ENCODE data around the gene ACOXL.

ACOXL gene

DNA sequence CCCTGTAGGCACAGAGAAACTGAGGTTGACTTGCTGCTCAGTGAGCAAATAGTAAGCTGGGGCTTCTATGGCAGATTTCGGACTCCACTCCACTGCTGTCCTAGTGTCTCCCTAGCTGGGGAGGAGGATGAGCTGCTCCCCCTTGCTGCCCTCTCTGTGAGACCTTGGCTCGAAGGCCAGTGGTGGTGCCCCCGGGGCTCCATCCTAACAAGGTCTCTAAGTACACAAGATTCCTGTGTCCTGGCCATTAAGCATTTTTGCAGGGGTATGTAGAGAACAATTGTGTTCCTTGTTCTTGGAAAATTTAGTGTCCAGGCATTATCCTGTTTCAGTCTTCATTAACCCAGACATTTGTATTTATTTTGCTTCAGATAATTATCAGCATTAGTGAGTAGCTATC is 367.0 kb downstream of the ACOXL start:
- no peak for DNase-seq (ENCODE audit: extremely low read depth in 1 of 2, low read depth in 1 of 2)

- DNase-seq (ENCODE audit: extremely low read depth in 1 of 2, low read depth in 1 of 2) = no peak
Measured at GRCh38 chr2:111100087-111100764, 367.9 kb downstream of the ACOXL start.

DNA sequence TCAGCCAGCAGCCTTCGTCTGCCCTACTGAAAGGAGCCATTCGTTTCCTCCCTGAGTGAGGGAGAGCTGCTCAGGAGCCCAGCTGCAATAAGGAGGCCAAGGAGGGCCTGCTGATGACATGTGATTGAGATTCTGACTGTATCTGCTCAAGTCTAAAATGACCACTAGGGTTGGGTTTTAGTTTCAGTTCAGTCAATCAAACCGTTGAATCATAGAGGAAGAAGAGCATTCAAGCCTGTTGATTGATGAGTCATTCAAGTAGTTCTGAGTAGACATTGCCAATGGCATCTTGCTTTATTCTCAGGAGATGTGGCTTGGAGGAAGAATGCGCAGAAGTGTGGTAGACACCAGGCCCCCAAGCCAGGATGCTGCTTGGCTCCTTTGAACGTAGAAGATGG is 368.4 kb downstream of the ACOXL start:
- no peak for DNase-seq (ENCODE audit: extremely low read depth in 1 of 2, low read depth in 1 of 2)

GRCh38 chr2:111101592-111101991 is 369.2 kb downstream of the ACOXL start:
- DNase-seq (ENCODE audit: extremely low read depth in 1 of 2, low read depth in 1 of 2) = no peak

DNA sequence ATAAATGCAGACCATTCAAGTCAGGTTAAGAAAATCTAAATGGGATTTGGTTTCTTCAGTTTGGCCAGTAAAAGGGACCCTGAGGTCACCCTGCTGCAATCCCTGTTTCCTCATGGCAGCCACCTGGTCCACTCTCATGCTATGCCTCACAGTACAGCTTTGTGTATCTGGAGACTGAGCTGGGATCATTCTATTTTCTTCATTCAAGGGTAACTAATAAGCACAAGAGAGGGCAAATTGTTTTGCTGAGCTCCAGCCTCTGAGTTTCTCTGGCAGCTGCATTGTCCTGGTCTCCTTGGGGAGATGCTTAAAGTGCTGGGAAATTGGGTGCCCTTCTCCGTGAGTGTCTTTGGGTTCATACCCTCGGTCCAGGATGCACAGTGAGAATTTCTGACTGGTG is 369.8 kb downstream of the ACOXL start:
- DNase-seq (ENCODE audit: extremely low read depth in 1 of 2, low read depth in 1 of 2) = no peak

GRCh38 chr2:111105926-111106325 is 373.6 kb downstream of the ACOXL start:
- DNase-seq (ENCODE audit: extremely low read depth in 1 of 2, low read depth in 1 of 2) = no peak

DNA sequence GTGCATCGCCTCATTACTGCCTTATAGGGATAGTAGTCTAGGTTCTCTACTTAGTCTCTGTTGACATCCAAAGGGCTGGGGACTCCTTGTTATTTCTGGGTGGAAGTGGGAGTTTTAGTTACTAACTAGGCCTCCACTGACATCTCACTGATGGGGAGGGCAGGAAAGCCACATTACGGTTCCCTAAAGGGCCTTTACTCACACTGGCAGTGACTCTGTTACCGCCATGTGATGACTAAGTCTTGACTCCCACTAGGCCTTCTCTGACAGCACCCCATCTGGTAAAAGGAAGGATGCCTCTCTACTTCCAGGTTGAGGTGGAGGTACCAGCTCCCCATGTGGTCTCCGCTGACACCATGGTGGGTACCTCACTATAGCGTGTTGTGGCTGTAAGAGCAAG is 374.3 kb downstream of the ACOXL start:
- DNase-seq (ENCODE audit: extremely low read depth in 1 of 2, low read depth in 1 of 2) = no peak

GRCh38 chr2:111108745-111109271 is 376.4 kb downstream of the ACOXL start:
- no peak for DNase-seq (ENCODE audit: extremely low read depth in 1 of 2, low read depth in 1 of 2)

GRCh38 chr2:111111101-111111755 is 378.9 kb downstream of the ACOXL start:
- no peak for DNase-seq (ENCODE audit: extremely low read depth in 1 of 2, low read depth in 1 of 2)

- no peak for DNase-seq (ENCODE audit: extremely low read depth in 1 of 2, low read depth in 1 of 2)
Measured at GRCh38 chr2:111113838-111114237, 381.5 kb downstream of the ACOXL start.

DNA sequence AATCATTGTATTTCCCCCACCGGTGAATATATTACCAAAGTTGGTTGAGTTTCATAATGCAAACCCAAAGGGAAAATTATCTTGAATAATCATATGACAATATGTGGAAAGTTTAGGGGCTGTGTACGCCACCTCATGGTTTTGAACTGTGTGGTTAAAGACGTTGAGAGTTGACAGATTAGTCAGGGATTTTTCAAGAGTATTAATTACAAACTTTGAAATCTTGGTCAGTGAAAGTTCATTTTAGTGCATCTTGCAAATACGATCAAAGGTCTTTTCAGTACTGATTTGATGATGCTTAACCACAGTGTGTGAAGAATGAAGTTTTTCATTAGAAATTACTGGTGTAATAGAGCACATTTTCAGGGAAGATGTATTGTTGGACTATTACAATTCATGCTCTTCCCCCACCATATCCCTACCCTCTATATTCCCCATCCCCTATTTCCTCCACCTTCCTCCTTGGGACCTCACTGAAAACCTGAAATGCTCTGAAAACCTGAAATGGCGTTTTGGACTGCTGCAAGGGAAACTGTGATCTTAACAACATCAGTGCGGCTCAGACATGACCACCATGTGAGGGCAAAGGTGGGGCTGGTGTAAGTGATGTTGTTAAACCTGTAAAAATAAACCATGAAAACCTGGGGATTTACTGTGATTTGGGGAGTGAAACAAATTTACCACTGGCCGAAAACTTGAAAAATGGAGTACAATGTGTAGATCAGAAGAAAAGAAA is 383.8 kb downstream of the ACOXL start:
- no peak for DNase-seq (ENCODE audit: extremely low read depth in 1 of 2, low read depth in 1 of 2)

GRCh38 chr2:111116843-111117597 is 384.6 kb downstream of the ACOXL start:
- no peak for DNase-seq (ENCODE audit: extremely low read depth in 1 of 2, low read depth in 1 of 2)

DNA sequence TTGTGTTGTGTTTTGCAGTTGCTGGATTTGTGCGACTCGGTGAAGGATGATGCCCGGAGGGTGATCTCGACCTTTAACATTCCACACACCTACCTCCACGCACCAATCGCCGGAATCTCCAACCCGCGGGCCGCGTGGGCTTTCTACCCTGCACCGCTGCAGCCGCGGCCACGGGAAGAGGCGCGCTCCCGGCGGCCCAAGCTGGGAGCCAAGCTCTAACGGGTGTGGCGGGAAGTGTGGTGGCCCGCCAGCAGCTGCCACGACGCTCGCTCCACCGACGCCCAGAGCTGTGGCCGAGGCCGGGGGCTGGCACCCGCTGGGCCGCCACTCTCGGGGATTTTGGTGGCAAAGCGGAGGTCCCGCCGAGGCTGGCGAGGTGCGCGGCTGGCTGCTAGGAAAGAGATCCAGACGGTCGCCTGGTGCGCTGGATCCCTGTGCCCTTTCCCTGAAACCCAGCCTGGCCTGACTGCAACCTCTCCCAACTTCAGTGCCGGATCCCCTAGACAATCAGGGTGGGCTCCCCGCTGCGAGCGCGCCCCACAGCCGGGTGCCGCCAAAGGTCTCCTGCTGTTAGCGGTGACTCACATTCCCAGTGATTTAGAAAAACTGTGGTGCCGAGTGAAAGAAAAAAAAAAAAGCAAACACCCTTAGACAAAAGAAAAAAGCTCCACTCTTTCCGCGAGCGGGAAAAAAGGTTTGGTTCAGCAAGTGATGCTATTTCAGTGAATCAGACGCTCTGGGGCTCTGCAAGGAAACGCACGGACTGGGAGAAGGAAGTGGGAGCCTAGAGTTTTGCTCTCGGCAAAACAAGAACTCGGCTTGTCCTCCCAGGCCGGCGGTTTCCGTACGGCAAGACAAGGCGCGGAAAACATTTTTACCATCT is 385.5 kb downstream of the ACOXL start:
- no peak for DNase-seq (ENCODE audit: extremely low read depth in 1 of 2, low read depth in 1 of 2)

DNA sequence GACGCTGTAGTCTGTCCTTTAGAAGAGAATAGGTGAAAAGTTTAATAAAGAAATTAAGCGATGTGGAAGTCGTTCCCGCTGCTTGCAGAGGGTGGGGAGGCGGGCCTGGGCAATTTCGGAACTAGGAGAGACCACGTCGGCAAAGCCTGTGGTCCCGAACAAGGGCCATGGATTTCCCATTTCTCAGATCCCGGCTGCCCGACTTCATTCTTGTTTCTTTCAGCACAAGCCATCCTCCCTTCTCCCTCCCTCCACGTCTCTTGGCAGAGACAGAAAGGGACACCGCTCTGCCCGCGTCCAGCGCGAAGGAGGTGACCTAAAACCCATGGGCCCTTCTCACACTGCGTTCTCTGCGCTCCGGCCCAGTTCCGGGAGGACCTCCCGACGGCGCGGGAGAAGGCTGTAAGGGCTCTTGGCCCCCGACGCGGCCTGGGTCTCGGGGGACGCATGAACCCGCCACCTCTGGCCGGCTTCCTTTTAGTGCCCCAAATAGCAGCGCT is 386.2 kb downstream of the ACOXL start:
- DNase-seq (ENCODE audit: extremely low read depth in 1 of 2, low read depth in 1 of 2) = no peak

DNA sequence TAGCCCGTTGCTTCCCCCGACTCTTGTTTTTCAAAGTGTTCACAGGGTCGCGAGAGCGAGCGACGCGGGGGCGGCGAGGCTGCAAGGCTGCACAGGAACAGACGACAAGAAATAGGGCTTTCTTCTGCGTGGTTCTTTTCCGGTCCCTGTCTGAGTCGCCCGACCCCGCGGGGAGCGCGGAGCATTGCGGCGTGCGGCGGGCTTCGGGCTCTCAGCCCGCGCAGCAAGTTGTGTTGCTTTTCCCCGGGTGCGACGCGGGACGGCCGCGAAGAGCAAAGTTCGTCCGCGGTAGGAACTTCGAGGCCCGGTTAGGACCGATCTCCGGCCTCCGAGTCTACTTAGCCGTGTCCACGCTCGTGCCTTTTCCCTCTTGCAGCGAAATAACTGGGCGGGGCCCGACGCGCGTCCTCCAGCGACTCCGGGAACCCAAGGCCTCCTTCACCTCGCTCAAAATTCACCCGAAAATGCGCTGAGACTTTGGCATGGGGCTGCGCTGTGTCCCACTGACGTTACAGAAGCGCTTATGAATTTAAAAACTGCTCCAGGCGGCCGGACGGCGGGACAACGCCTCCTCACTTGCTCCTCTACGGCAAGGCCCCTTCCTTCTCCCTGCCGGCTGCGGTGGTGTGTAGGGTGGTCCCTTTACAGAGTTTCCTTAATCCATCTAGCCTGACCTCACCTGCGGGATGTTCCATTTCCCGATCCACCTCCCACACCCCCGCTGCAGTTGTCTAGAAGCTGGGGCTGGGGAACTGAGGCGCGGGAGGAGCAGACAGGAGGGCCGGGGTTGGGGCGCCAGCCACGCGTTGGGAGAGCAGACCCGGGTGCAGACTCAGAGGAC is 386.8 kb downstream of the ACOXL start:
- no peak for DNase-seq (ENCODE audit: extremely low read depth in 1 of 2, low read depth in 1 of 2)

- DNase-seq (ENCODE audit: extremely low read depth in 1 of 2, low read depth in 1 of 2) = no peak
Measured at GRCh38 chr2:111119822-111120252, 387.5 kb downstream of the ACOXL start.

DNA sequence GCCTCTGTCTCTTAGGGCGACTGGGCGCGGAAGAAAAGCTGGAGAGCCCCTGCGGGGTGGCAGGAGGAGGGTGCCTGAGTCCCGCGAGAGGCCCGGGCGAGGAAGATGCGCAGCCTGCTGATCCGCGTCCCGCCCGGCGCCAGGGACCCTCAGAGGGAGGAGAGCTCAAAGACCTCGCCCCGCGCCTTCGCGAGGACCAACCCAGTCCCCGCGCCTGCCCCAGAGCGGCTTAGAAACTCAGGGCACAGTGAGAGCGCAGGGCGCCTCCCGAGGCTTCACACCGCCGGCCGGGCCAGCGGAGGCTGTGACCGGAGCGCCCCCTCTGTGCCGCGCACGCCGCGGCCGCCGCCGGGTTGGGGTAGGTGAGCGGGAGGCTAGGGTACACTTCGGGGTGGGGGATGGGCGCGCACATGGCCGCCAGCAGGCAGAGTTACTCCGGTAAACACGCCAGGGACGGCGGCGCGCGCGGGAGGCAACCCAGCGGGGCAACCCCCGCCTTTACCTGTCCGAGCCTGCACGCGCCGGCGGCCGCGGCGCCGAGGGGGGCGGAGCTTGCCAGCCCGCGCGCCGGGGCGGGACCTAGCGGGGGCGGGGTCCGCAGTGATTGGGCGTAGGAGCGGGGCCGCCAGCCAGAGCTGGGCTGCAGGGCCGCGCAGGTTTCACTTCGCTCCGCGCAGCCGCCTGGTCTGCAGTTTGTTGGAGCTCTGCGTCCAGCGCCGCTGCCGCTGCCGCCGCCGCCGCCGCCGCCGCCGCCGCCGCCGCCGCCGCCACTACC is 388.1 kb downstream of the ACOXL start, which contains the start of gene BCL2L11:
Gene BCL2L11, plus strand, starts transcription at position 662 of the 775 bp plus-strand sequence. CDS start 2,832 bp downstream, outside the sequence.
- peak; percentile 65 to 83 for DNase-seq (ENCODE audit: extremely low read depth in 1 of 2, low read depth in 1 of 2)
